ENCODE data around the gene DMBT1. TPM values are rescaled to one million over a fixed set of nuclear protein-coding genes. Genes with fewer than 3 reads are reported as not detected.

The DMBT1 gene
- total and polyA plus RNA-seq, 7 experiments from 2014 or later: not detected

GRCh38 chr10:122636953-122637352, 76.4 kb downstream of the DMBT1 start:
- DNase-seq: no peak
- H3K4me3 Mint-ChIP-seq: no peak overlapping the region

GRCh38 chr10:122637376-122637775, 76.8 kb downstream of the DMBT1 start:
- H3K27me3 ChIP-seq (ENCODE audit: control insufficient read depth in 2 of 2, insufficient read depth in 2 of 2, low read length in 2 of 2): no peaks in the 10 kb centered on the region
- DNase-seq: no peak

More at GRCh38 chr10:122636953-122637352, 76.4 kb downstream of the DMBT1 start:
- Histone ChIP-seq H3K4me1 (ENCODE audit: control insufficient read depth in 2 of 2, insufficient read depth in 2 of 2, low read length in 2 of 2) (no peaks in the 10 kb centered on the region), H3K9me3 (ENCODE audit: control insufficient read depth in 2 of 3, low read length in 3 of 3) (no peaks in the 10 kb centered on the region), H3K4me3 (ENCODE audit: low read length) (no peak overlapping the region), H3K36me3 (ENCODE audit: control insufficient read depth in 2 of 3, insufficient read depth in 3 of 3, low read length in 3 of 3) (no peaks in the 10 kb centered on the region), H3K27me3 (ENCODE audit: control insufficient read depth in 2 of 2, insufficient read depth in 2 of 2, low read length in 2 of 2) (no peaks in the 10 kb centered on the region), H3K27ac (ENCODE audit: low read depth, low read length) (no peak overlapping the region)
- no peaks in the 10 kb centered on the region for H3K4me1 Mint-ChIP-seq
- peaks cover 0 to 12% (median 5%) of the 10 kb centered on the region in 5 donors for H3K27me3 Mint-ChIP-seq
- POLR2A ChIA-PET: no interaction called here
- peaks cover 0 to 2% (median 0%) of the 10 kb centered on the region in 11 donors for H3K9me3 Mint-ChIP-seq
- intact Hi-C loops (cut with micrococcal nuclease): no loop called here
- H3K36me3 Mint-ChIP-seq: no peaks in the 10 kb centered on the region
- CTCF ChIA-PET: no interaction called here
- H3K27ac Mint-ChIP-seq: no peak overlapping the region
- no peak for ATAC-seq

GRCh38 chr10:122638106-122638505, 77.6 kb downstream of the DMBT1 start:
- no peak overlapping the region for H3K4me3 Mint-ChIP-seq
- peaks cover 0 to 8% (median 5%) of the 10 kb centered on the region in 5 donors for H3K27me3 Mint-ChIP-seq
- ChIA-PET POLR2A (no interaction called here), CTCF (no interaction called here)
- Histone ChIP-seq H3K4me1 (ENCODE audit: control insufficient read depth in 2 of 2, insufficient read depth in 2 of 2, low read length in 2 of 2) (no peaks in the 10 kb centered on the region), H3K27ac (ENCODE audit: low read depth, low read length) (no peak overlapping the region), H3K4me3 (ENCODE audit: low read length) (no peak overlapping the region), H3K9me3 (ENCODE audit: control insufficient read depth in 2 of 3, low read length in 3 of 3) (no peaks in the 10 kb centered on the region), H3K27me3 (ENCODE audit: control insufficient read depth in 2 of 2, insufficient read depth in 2 of 2, low read length in 2 of 2) (no peaks in the 10 kb centered on the region), H3K36me3 (ENCODE audit: control insufficient read depth in 2 of 3, insufficient read depth in 3 of 3, low read length in 3 of 3) (no peaks in the 10 kb centered on the region)
- DNase-seq (no peak), ATAC-seq (no peak)
- H3K4me1 Mint-ChIP-seq: no peaks in the 10 kb centered on the region
- H3K27ac Mint-ChIP-seq: no peak overlapping the region
- H3K36me3 Mint-ChIP-seq: no peaks in the 10 kb centered on the region
- intact Hi-C loops (cut with micrococcal nuclease): no loop called here
- H3K9me3 Mint-ChIP-seq: no peaks in the 10 kb centered on the region

More at GRCh38 chr10:122637376-122637775, 76.8 kb downstream of the DMBT1 start:
- Histone ChIP-seq H3K36me3 (ENCODE audit: control insufficient read depth in 2 of 3, insufficient read depth in 3 of 3, low read length in 3 of 3) (no peaks in the 10 kb centered on the region), H3K27ac (ENCODE audit: low read depth, low read length) (no peak overlapping the region), H3K9me3 (ENCODE audit: control insufficient read depth in 2 of 3, low read length in 3 of 3) (no peaks in the 10 kb centered on the region), H3K4me1 (ENCODE audit: control insufficient read depth in 2 of 2, insufficient read depth in 2 of 2, low read length in 2 of 2) (no peaks in the 10 kb centered on the region), H3K4me3 (ENCODE audit: low read length) (no peak overlapping the region)
- ChIA-PET POLR2A (no interaction called here), CTCF (no interaction called here)
- no peak overlapping the region for H3K27ac Mint-ChIP-seq
- H3K9me3 Mint-ChIP-seq: peaks cover 0 to 2% (median 0%) of the 10 kb centered on the region in 11 donors
- no peak overlapping the region for H3K4me3 Mint-ChIP-seq
- no peaks in the 10 kb centered on the region for H3K36me3 Mint-ChIP-seq
- ATAC-seq: no peak
- H3K27me3 Mint-ChIP-seq: peaks cover 0 to 11% (median 5%) of the 10 kb centered on the region in 5 donors
- intact Hi-C loops (cut with micrococcal nuclease): no loop called here
- no peaks in the 10 kb centered on the region for H3K4me1 Mint-ChIP-seq

- H3K4me1 ChIP-seq (ENCODE audit: control insufficient read depth in 2 of 2, insufficient read depth in 2 of 2, low read length in 2 of 2): no peaks in the 10 kb centered on the region
- intact Hi-C loops (cut with micrococcal nuclease): no loop called here
- ChIA-PET POLR2A (no interaction called here), CTCF (no interaction called here)
- Mint-ChIP-seq H3K4me3 (no peak overlapping the region), H3K9me3 (no peaks in the 10 kb centered on the region), H3K27me3 (peaks cover 0 to 7% (median 5%) of the 10 kb centered on the region in 5 donors), H3K4me1 (no peaks in the 10 kb centered on the region), H3K27ac (no peak overlapping the region), H3K36me3 (no peaks in the 10 kb centered on the region)
- H3K27me3 ChIP-seq (ENCODE audit: control insufficient read depth in 2 of 2, insufficient read depth in 2 of 2, low read length in 2 of 2): no peaks in the 10 kb centered on the region
- H3K27ac ChIP-seq (ENCODE audit: low read depth, low read length): no peak overlapping the region
- DNase-seq (no peak), ATAC-seq (no peak)
- no peak overlapping the region for H3K4me3 ChIP-seq (ENCODE audit: low read length)
- no peaks in the 10 kb centered on the region for H3K36me3 ChIP-seq (ENCODE audit: control insufficient read depth in 2 of 3, insufficient read depth in 3 of 3, low read length in 3 of 3)
- no peaks in the 10 kb centered on the region for H3K9me3 ChIP-seq (ENCODE audit: control insufficient read depth in 2 of 3, low read length in 3 of 3)
Measured at GRCh38 chr10:122639801-122640200, 79.2 kb downstream of the DMBT1 start.

- Histone ChIP-seq H3K4me3 (ENCODE audit: low read length) (no peak overlapping the region), H3K9me3 (ENCODE audit: control insufficient read depth in 2 of 3, low read length in 3 of 3) (no peaks in the 10 kb centered on the region), H3K27me3 (ENCODE audit: control insufficient read depth in 2 of 2, insufficient read depth in 2 of 2, low read length in 2 of 2) (no peaks in the 10 kb centered on the region), H3K4me1 (ENCODE audit: control insufficient read depth in 2 of 2, insufficient read depth in 2 of 2, low read length in 2 of 2) (no peaks in the 10 kb centered on the region), H3K36me3 (ENCODE audit: control insufficient read depth in 2 of 3, insufficient read depth in 3 of 3, low read length in 3 of 3) (no peaks in the 10 kb centered on the region), H3K27ac (ENCODE audit: low read depth, low read length) (no peak overlapping the region)
- no peak for DNase-seq
- no peak overlapping the region for H3K27ac Mint-ChIP-seq
- H3K4me3 Mint-ChIP-seq: no peak overlapping the region
- POLR2A ChIA-PET: no interaction called here
- H3K4me1 Mint-ChIP-seq: no peaks in the 10 kb centered on the region
- H3K27me3 Mint-ChIP-seq: peaks cover 0 to 7% (median 4%) of the 10 kb centered on the region in 5 donors
- CTCF ChIA-PET: no interaction called here
- H3K36me3 Mint-ChIP-seq: no peaks in the 10 kb centered on the region
- intact Hi-C loops (cut with micrococcal nuclease): no loop called here
- ATAC-seq: no peak
- no peaks in the 10 kb centered on the region for H3K9me3 Mint-ChIP-seq
Measured at GRCh38 chr10:122640921-122641320, 80.4 kb downstream of the DMBT1 start.

GRCh38 chr10:122642726-122643605, 82.4 kb downstream of the DMBT1 start:
- Histone ChIP-seq H3K27ac (ENCODE audit: low read depth, low read length) (no peak overlapping the region), H3K4me1 (ENCODE audit: control insufficient read depth in 2 of 2, insufficient read depth in 2 of 2, low read length in 2 of 2) (no peaks in the 10 kb centered on the region), H3K27me3 (ENCODE audit: control insufficient read depth in 2 of 2, insufficient read depth in 2 of 2, low read length in 2 of 2) (no peaks in the 10 kb centered on the region), H3K9me3 (ENCODE audit: control insufficient read depth in 2 of 3, low read length in 3 of 3) (no peaks in the 10 kb centered on the region), H3K4me3 (ENCODE audit: low read length) (no peak overlapping the region), H3K36me3 (ENCODE audit: control insufficient read depth in 2 of 3, insufficient read depth in 3 of 3, low read length in 3 of 3) (no peaks in the 10 kb centered on the region)
- DNase-seq (no peak), ATAC-seq (no peak)
- Mint-ChIP-seq H3K27me3 (peaks cover 0 to 12% (median 3%) of the 10 kb centered on the region in 5 donors), H3K27ac (no peak overlapping the region), H3K9me3 (no peaks in the 10 kb centered on the region), H3K4me1 (no peaks in the 10 kb centered on the region), H3K4me3 (no peak overlapping the region), H3K36me3 (no peaks in the 10 kb centered on the region)
- intact Hi-C loops (cut with micrococcal nuclease): no loop called here
- POLR2A ChIA-PET: no interaction called here
- CTCF ChIA-PET: no interaction called here

- Histone ChIP-seq H3K36me3 (ENCODE audit: control insufficient read depth in 2 of 3, insufficient read depth in 3 of 3, low read length in 3 of 3) (no peaks in the 10 kb centered on the region), H3K27ac (ENCODE audit: low read depth, low read length) (no peak overlapping the region), H3K27me3 (ENCODE audit: control insufficient read depth in 2 of 2, insufficient read depth in 2 of 2, low read length in 2 of 2) (no peaks in the 10 kb centered on the region), H3K4me1 (ENCODE audit: control insufficient read depth in 2 of 2, insufficient read depth in 2 of 2, low read length in 2 of 2) (no peaks in the 10 kb centered on the region), H3K9me3 (ENCODE audit: control insufficient read depth in 2 of 3, low read length in 3 of 3) (no peaks in the 10 kb centered on the region), H3K4me3 (ENCODE audit: low read length) (no peak overlapping the region)
- CTCF ChIA-PET: no interaction called here
- H3K27ac Mint-ChIP-seq: peak overlapping the region in 1 of 9 donors; percentile 20
- POLR2A ChIA-PET: no interaction called here
- intact Hi-C loops (cut with micrococcal nuclease): no loop called here
- H3K27me3 Mint-ChIP-seq: peaks cover 0 to 17% (median 3%) of the 10 kb centered on the region in 5 donors
- no peaks in the 10 kb centered on the region for H3K9me3 Mint-ChIP-seq
- H3K36me3 Mint-ChIP-seq: no peaks in the 10 kb centered on the region
- no peak for ATAC-seq
- H3K4me3 Mint-ChIP-seq: no peak overlapping the region
- DNase-seq: no peak
- H3K4me1 Mint-ChIP-seq: no peaks in the 10 kb centered on the region
Measured at GRCh38 chr10:122643931-122644534, 83.5 kb downstream of the DMBT1 start.
